Measurements from ENCODE around the gene TCF4. TPM values are rescaled to one million over a fixed set of nuclear protein-coding genes. Genes with fewer than 3 reads are reported as not detected.

Gene TCF4
- total RNA-seq, 1 donor from 2014 or later, result 15.7 TPM

DNA sequence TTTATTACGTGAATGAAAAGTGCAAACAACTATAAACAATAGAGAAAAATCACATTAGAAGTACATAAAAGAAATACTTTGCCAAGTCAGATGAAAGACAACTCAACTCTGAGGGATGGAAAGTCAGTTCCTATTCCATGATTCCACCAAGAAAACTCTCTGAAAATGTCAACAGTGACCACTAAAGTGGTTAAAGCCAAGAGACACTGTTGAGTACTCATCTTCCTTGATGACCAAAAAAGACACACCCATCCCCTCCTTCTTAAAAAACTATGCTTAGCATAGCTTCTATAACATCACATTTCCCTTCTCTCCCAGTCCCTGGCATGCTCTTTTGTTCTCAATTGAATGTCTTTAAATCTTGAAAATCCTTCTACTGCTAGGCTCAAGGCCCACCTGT lies 160.0 kb downstream of the TCF4 start:
- no peak for TF ChIP-seq CTCF (IDR thresholded peaks at IDR 0.05; ENCODE audit: insufficient read depth, low read length, poor library complexity, severe bottlenecking)
- no peaks in the 10 kb centered on the region for H3K36me3 ChIP-seq (ENCODE audit: control insufficient read depth, insufficient read depth, low read length)
- DNase-seq (ENCODE audit: low read depth), result no peak
- no peak overlapping the region for H3K4me3 ChIP-seq (ENCODE audit: low read depth, low read length)
- no peaks in the 10 kb centered on the region for H3K27me3 ChIP-seq (ENCODE audit: control insufficient read depth, insufficient read depth, low read length)

DNA sequence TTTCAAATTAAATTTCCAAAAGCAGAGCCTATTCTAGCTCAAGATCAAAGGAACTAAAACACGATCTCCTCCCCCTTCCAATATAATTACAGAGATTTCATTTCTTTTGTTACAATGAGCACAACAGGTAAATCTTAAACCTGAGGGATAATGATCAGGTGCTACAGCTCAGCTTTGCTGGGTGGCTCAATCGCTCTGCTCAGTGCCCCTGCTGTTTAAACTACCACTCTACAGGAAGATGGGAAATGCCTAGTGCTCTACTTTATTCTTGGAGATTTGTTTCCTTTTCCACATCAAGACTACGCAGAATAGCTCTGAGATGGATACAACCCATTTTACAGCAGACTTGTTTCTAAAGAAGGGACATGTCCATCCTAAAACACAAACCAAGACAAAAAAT lies 162.3 kb downstream of the TCF4 start:
- no peak overlapping the region for H3K4me3 ChIP-seq (ENCODE audit: low read depth, low read length)
- H3K36me3 ChIP-seq (ENCODE audit: control insufficient read depth, insufficient read depth, low read length), result no peaks in the 10 kb centered on the region
- no peaks in the 10 kb centered on the region for H3K27me3 ChIP-seq (ENCODE audit: control insufficient read depth, insufficient read depth, low read length)
- TF ChIP-seq CTCF (IDR thresholded peaks at IDR 0.05; ENCODE audit: insufficient read depth, low read length, poor library complexity, severe bottlenecking), result no peak
- no peak for DNase-seq (ENCODE audit: low read depth)

- no peaks in the 10 kb centered on the region for H3K27me3 ChIP-seq (ENCODE audit: control insufficient read depth, insufficient read depth, low read length)
- H3K36me3 ChIP-seq (ENCODE audit: control insufficient read depth, insufficient read depth, low read length), result no peaks in the 10 kb centered on the region
- DNase-seq (ENCODE audit: low read depth), result no peak
- no peak overlapping the region for H3K4me3 ChIP-seq (ENCODE audit: low read depth, low read length)
- TF ChIP-seq CTCF (IDR thresholded peaks at IDR 0.05; ENCODE audit: insufficient read depth, low read length, poor library complexity, severe bottlenecking), result no peak
Measured at GRCh38 chr18:55422456-55423180, 165.4 kb downstream of the TCF4 start.

- Histone ChIP-seq H3K36me3 (ENCODE audit: control insufficient read depth, insufficient read depth, low read length) (no peaks in the 10 kb centered on the region), H3K4me3 (ENCODE audit: low read depth, low read length) (no peak overlapping the region), H3K27me3 (ENCODE audit: control insufficient read depth, insufficient read depth, low read length) (no peaks in the 10 kb centered on the region)
- no peak for DNase-seq (ENCODE audit: low read depth)
- no peak for TF ChIP-seq CTCF (IDR thresholded peaks at IDR 0.05; ENCODE audit: insufficient read depth, low read length, poor library complexity, severe bottlenecking)
Measured at GRCh38 chr18:55421615-55422419, 166.2 kb downstream of the TCF4 start.

DNA sequence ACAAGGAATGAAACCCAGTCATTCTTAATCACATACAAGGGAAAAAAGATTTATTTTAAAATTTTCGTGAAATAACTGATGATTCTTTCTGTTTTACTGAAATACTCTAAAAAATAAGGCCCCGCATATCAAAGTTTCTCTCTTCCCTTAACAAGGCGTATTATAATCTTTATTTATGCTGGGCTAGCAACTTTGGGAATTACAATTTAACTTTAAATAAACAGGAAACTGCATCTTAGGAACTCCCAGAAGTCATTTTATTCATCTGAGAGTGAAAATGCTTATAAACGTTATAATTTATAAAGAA lies 166.7 kb downstream of the TCF4 start:
- no peak for DNase-seq (ENCODE audit: low read depth)
- Histone ChIP-seq H3K4me3 (ENCODE audit: low read depth, low read length) (no peak overlapping the region), H3K27me3 (ENCODE audit: control insufficient read depth, insufficient read depth, low read length) (no peaks in the 10 kb centered on the region), H3K36me3 (ENCODE audit: control insufficient read depth, insufficient read depth, low read length) (no peaks in the 10 kb centered on the region)
- TF ChIP-seq CTCF (IDR thresholded peaks at IDR 0.05; ENCODE audit: insufficient read depth, low read length, poor library complexity, severe bottlenecking), result no peak

Data from kidney epithelial cell (primary cell).